Peyer's patch (tissue), 4 donors: ENCODE measurements around the gene BCAN. TPM values are rescaled to one million over a fixed set of nuclear protein-coding genes. Genes with fewer than 3 reads are reported as not detected.

Experiments used
- DNase-seq, 3 donors: peaks; one replicate each; pipeline ENCODE4 v3.0.0-alpha.2; 2017 to 2019
- H3K27ac ChIP-seq, 4 donors: fragments of 200-600 bp; sonication (generic); one replicate each; pipeline ENCODE4 v1.5.1; 2016 to 2019
- H3K27me3 ChIP-seq, 2 donors: fragments of 200-600 bp; sonication (generic); one replicate each; pipeline ENCODE4 v1.5.1; 2019
- H3K36me3 ChIP-seq, 3 donors: fragments of 200-600 bp; sonication (generic); one replicate each; pipeline ENCODE4 v1.5.1; 2016 to 2019
- H3K4me1 ChIP-seq, 4 donors: fragments of 200-600 bp; sonication (generic); one replicate each; pipeline ENCODE4 v1.5.1; 2016 to 2019
- H3K4me3 ChIP-seq, 4 donors: fragments of 200-600 bp; sonication (generic); 1 replicate in 3 of 4; 2 replicates in 1 of 4; pipeline ENCODE4 v1.5.1; 2016 to 2019; ENCODE audit warnings: mild to moderate bottlenecking in 1 of 4
- H3K9me3 ChIP-seq, 4 donors: fragments of 200-600 bp; sonication (generic); one replicate each; pipeline ENCODE4 v1.5.1; 2016 to 2019; ENCODE audit warnings: mild to moderate bottlenecking in 1 of 4
- POLR2A ChIP-seq, 2 donors: fragments of 450-650 bp; IDR thresholded peaks; one replicate each; pipeline ENCODE4 v1.5.1; 2017; ENCODE audit warnings: antibody characterized with exemption in 2 of 2, mild to moderate bottlenecking in 2 of 2, moderate library complexity in 2 of 2
- total RNA-seq, 4 donors: library from RNA; depleted of rRNA; stranded (reverse); fragments of >200 nt; gene quantifications; one replicate each; pipeline ENCODE4 v1.1.0, GENCODE V29; 2016
- TF ChIP-seq, protein P1 (sequence below), 6 experiments: fragments of 450-650 bp in 4 of 6; fragments of 200-600 bp in 2 of 6; sonication (generic) in 1 of 6; IDR thresholded peaks; one replicate each; pipeline ENCODE4 v1.5.1; 2017 to 2019; ENCODE audit warnings: antibody characterized with exemption in 6 of 6, mild to moderate bottlenecking in 3 of 6, moderate library complexity in 1 of 6

BCAN gene
- total RNA-seq, 4 donors from 2014 or later, result 0.28 to 1.3 TPM; not detected in 2

DNA sequence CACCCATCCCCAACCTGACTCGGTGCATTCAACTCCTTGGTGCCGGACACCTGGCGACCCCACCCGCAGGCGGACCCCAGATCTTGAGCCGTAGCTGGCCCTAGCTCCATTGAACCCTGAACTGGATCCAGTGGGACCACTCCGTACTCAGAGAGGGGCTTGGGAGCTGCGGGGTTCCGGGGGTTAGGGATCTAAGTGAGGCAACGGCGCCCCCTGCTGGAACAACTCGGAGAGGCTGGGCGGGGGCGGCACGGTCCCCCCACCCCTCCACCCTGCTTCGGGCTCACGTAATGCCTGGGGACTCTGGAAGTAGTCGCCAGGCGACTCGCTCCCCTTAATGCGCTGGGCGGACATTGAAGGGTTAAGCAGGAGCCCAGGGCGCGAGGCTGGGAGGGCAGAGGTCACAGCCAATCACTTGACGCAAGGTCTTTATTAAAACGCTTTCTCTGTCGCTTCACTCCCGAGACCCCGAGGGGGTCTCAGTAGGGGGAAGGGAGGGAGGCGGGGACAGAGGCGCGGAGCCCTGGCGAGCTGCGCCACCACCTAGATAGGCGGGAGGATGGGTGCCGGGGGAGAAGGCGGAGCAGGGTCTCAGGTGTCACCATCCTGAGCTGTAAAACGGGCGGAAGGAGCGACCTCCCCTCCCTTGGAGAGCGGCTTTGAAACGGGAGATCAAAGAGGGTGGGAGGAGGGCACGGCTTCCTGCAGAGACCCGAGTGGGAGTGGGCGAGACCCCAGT is 64.2 kb downstream of the BCAN start:
- Histone ChIP-seq H3K4me1 (peaks cover 7 to 42% (median 22%) of the 10 kb centered on the region in 4 donors), H3K36me3 (no peaks in the 10 kb centered on the region), H3K27ac (peak overlapping the region in 3 of 4 donors; percentile 5 to 67 (median 59)), H3K27me3 (no peaks in the 10 kb centered on the region), H3K4me3 (peak overlapping the region; percentile 30 to 56 (median 45)), H3K9me3 (no peaks in the 10 kb centered on the region)
- TF ChIP-seq, protein P1, sequence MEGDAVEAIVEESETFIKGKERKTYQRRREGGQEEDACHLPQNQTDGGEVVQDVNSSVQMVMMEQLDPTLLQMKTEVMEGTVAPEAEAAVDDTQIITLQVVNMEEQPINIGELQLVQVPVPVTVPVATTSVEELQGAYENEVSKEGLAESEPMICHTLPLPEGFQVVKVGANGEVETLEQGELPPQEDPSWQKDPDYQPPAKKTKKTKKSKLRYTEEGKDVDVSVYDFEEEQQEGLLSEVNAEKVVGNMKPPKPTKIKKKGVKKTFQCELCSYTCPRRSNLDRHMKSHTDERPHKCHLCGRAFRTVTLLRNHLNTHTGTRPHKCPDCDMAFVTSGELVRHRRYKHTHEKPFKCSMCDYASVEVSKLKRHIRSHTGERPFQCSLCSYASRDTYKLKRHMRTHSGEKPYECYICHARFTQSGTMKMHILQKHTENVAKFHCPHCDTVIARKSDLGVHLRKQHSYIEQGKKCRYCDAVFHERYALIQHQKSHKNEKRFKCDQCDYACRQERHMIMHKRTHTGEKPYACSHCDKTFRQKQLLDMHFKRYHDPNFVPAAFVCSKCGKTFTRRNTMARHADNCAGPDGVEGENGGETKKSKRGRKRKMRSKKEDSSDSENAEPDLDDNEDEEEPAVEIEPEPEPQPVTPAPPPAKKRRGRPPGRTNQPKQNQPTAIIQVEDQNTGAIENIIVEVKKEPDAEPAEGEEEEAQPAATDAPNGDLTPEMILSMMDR (IDR thresholded peaks at IDR 0.05), result peak; percentile 44 to 78 (median 62)
- no peak for TF ChIP-seq POLR2A (IDR thresholded peaks at IDR 0.05)
- peak; percentile 64 to 79 (median 65) for DNase-seq

DNA sequence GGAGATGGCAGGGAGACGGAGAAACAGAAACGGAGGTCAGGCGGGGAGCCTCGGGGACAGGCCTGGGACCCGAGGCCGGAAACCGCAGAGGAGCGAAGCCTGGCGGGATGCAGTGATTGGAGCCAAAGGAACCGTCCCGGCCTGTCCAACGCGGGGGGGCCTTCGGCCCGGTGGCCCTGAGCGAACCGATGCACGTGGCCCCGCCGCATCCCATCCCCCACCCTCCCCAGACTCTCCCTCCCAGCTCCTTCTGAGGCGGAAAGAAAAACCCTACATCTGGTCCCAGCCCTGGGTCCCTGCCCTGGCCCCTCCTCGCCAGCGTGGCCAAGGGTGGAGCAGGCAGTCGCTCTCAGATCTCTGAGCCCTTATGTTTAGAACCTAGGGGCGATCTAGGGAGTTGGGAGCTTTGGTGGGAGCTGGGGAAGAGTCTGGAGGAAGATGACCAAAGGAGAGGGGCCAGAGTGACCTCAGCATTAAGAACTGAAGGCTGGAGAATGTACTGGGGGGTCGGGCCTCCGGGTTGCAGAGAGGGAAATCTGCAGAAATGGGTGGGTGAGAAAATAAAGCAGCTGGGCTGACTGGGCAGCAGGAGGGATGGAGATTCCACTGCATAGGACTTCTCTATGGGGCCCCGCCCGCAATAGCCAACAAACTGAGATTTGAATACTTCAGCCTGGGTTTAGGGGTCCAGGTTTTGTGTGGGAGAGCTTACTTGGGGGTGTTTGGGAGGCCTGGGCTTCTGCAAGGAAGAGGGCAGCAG is 64.9 kb downstream of the BCAN start:
- Histone ChIP-seq H3K36me3 (no peaks in the 10 kb centered on the region), H3K27ac (peak overlapping the region in 3 of 4 donors; percentile 5 to 67 (median 59)), H3K27me3 (no peaks in the 10 kb centered on the region), H3K4me1 (peaks cover 7 to 42% (median 22%) of the 10 kb centered on the region in 4 donors), H3K4me3 (peak overlapping the region; percentile 30 to 56 (median 45)), H3K9me3 (no peaks in the 10 kb centered on the region)
- peak in 1 of 3 donors; percentile 61 for DNase-seq
- TF ChIP-seq, protein P1 (IDR thresholded peaks at IDR 0.05), result no peak

DNA sequence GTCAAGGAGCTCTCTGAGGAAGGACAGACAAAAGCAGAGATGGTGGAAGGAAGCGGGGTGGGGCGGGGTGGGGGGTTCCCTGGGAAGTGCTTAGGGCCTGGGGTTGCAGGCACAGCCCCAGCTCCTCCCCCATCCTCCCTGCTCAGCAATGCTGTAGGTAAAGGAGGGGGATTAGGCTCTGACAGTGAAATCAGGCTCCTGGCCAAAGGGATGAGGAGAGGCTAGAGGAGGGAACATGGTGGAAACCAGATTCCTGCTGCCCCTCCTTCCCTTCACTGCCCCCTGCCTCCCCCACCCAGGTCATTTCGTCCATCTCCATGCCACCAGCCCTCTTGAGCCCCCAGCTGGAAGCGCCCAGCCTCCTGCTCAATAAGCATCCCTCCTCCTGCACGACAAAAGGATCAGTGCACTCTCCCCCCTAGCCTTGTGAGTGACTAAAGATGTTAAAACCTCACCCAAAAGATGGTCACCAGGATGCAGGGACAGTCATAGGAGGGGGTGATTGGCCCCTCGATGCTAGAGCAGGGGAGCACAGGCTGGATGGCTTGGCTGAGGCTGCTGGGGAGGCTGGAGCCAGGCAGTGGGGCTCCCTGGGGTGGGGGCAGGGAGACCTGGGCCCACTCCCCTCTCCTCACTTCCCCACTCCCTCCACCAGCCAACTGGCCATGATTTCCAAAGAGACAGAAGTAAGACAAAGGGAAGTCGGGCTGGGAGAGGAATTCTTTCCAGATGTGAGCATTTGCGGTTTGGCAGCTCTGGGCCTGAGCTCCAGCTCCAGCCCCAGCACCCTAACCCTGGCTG is 65.7 kb downstream of the BCAN start:
- Histone ChIP-seq H3K4me1 (peaks cover 7 to 42% (median 22%) of the 10 kb centered on the region in 4 donors), H3K9me3 (no peaks in the 10 kb centered on the region), H3K27me3 (no peaks in the 10 kb centered on the region), H3K36me3 (no peaks in the 10 kb centered on the region), H3K27ac (no peak overlapping the region), H3K4me3 (no peak overlapping the region)
- no peak for TF ChIP-seq POLR2A (IDR thresholded peaks at IDR 0.05)
- TF ChIP-seq, protein P1 (IDR thresholded peaks at IDR 0.05), result no peak
- no peak for DNase-seq

DNA sequence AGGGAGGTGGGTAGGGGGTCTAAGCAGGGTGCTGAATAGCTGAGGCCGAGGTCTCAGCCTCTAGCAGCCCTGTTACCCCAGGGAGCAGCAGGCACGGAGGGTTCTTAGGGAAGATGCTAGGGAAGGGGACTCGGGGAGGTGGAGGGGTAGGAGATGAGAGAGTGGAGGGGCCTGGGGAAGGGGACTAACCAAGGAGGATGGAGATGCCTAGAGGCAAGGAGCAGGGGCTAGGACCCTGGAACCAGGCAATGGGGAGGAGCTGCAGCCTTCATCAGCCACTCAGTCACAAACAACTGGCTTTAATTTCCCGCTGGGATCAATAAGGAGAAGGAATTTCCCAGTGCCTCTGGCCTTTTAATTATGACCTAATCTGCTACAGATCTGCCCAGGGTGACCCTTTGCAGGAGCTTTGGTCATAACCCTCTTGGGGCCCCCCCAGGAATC is 66.3 kb downstream of the BCAN start:
- Histone ChIP-seq H3K4me3 (no peak overlapping the region), H3K9me3 (no peaks in the 10 kb centered on the region), H3K36me3 (no peaks in the 10 kb centered on the region), H3K27me3 (no peaks in the 10 kb centered on the region), H3K4me1 (peaks cover 7 to 42% (median 22%) of the 10 kb centered on the region in 4 donors), H3K27ac (no peak overlapping the region)
- DNase-seq, result no peak
- TF ChIP-seq, protein P1 (IDR thresholded peaks at IDR 0.05), result no peak
- TF ChIP-seq POLR2A (IDR thresholded peaks at IDR 0.05), result no peak

DNA sequence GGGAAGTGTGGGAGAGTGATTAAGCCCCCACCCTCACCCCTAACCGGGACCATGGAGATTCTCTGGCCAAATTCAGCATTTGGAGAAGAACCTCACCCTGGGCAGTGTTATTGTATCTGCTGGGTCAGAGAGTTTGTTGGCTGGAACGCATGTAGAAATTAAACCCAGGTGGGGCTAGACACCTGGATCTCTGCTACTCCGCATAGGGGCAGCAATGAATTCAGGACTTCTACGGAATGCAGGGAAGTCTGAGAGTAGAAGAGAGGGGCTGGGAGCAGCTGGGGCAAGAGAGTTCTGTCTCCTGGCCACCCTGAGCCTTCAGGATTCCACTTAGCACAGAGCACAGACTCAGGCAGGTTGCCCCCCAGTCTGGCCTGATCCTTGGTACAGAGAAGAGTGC is 67.1 kb downstream of the BCAN start:
- no peak for DNase-seq
- no peak for TF ChIP-seq POLR2A (IDR thresholded peaks at IDR 0.05)
- TF ChIP-seq, protein P1 (IDR thresholded peaks at IDR 0.05), result no peak
- Histone ChIP-seq H3K4me1 (peaks cover 7 to 42% (median 22%) of the 10 kb centered on the region in 4 donors), H3K4me3 (no peak overlapping the region), H3K27me3 (no peaks in the 10 kb centered on the region), H3K36me3 (no peaks in the 10 kb centered on the region), H3K9me3 (no peaks in the 10 kb centered on the region), H3K27ac (no peak overlapping the region)
